ENCODE measurements around the gene ABHD8.

The ABHD8 gene

DNA sequence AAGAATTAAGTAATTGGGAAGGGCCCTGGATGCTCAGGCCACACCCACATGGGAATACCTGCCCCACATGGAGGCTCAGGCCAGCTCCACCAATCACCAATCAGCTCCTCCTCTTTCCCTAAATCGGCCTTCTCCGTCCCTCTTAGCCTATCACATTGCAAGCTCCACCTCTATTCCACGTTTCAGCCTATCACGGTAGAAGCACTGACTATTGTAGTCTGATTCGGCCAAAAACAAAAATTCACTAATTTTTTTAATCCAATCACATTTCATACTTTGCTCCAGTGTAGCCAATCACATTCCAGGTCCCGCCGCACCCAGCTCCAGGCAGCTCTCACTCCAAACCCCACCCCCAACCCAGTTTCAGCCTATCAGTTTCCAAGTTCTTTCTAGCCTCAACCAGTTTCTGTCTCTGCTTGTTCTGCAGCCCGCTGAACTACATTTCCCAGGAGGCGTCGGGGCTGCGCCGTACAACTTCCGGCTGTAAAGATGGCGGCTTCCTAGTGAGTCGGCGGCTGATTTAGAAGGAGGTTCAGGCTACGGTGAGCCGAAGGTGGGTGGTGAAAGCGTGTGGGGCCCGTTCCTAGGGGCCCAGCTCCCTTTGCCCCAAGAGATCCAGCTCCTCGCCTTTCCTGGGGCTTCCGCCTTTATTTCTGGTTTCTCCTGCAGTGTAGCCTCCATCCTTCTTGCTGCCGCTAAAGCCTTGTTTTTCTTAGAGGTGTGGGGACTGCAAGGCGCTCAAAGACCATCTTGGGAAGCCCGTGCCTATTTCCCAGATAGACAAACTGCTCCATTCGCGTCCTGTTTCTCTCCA is 36.0 kb downstream of the ABHD8 start, which contains the start of gene BABAM1:
TSS of gene BABAM1 (plus strand) at position 469 of the 814 bp plus-strand sequence. CDS start 1,364 bp downstream, outside the sequence.
- peak; percentile 98 for TF ChIP-seq YY1 (IDR thresholded peaks at IDR 0.05; ENCODE audit: low read depth)
- TF ChIP-seq EGR1 (IDR thresholded peaks at IDR 0.05): peak; percentile 44; the same call in 1 of the 2 replicates
- 0 out of 2 replicates have a peak, but pooled peaks have one; percentile 28 for TF ChIP-seq NFIC (IDR thresholded peaks at IDR 0.05)
- TF ChIP-seq EP300 (IDR thresholded peaks at IDR 0.05; ENCODE audit: borderline replicate concordance): peak; percentile 32; the same call in 1 of the 2 replicates
- no peak for TF ChIP-seq CEBPB (IDR thresholded peaks at IDR 0.05)
- 0 out of 2 replicates have a peak, but pooled peaks have one; percentile 10 for TF ChIP-seq USF1 (IDR thresholded peaks at IDR 0.05)
- TF ChIP-seq ZBTB7A (IDR thresholded peaks at IDR 0.05; ENCODE audit: low read depth): no peak
- no peak for TF ChIP-seq RAD21 (IDR thresholded peaks at IDR 0.05; ENCODE audit: low read depth)
- TF ChIP-seq TAF1 (IDR thresholded peaks at IDR 0.05; ENCODE audit: low read depth): peak; percentile 96
- TF ChIP-seq TEAD4 (IDR thresholded peaks at IDR 0.05): no peak
- peak; percentile 69; the same call in 1 of the 2 replicates for TF ChIP-seq CREB1 (IDR thresholded peaks at IDR 0.05; ENCODE audit: low read depth)
- TF ChIP-seq TCF12 (IDR thresholded peaks at IDR 0.05; ENCODE audit: low read depth): peak; percentile 75
- TF ChIP-seq, protein P1, sequence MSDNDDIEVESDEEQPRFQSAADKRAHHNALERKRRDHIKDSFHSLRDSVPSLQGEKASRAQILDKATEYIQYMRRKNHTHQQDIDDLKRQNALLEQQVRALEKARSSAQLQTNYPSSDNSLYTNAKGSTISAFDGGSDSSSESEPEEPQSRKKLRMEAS (IDR thresholded peaks at IDR 0.05): no peak
- 0 out of 2 replicates have a peak, but pooled peaks have one; percentile 26 for TF ChIP-seq REST (IDR thresholded peaks at IDR 0.05; ENCODE audit: low read depth)
- peak; percentile 81; the same call in 1 of the 2 replicates for TF ChIP-seq FOXM1 (IDR thresholded peaks at IDR 0.05; ENCODE audit: borderline replicate concordance, low read depth)

DNA sequence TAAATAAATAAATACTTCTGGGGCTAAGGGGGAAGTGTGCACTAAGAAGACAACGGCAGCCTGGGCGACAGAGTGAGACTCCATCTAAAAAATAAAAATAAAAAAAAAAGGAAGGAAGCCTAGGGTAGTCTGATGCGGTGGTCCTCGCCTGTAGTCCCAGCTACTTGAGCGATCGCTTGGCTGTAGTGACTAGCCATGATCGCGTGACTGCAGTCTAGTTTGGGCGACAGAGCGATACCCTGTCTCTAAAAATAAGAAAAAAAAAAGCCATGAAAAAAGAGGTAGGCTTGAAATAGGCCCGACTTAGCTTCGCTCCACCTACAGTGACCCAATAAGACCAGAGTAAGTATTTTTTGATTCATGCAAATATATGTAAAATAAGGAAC is 36.6 kb downstream of the ABHD8 start:
- no peak for TF ChIP-seq EP300 (IDR thresholded peaks at IDR 0.05; ENCODE audit: borderline replicate concordance)
- TF ChIP-seq, protein P1 (IDR thresholded peaks at IDR 0.05): no peak
- TF ChIP-seq TEAD4 (IDR thresholded peaks at IDR 0.05): no peak
- no peak for TF ChIP-seq NFIC (IDR thresholded peaks at IDR 0.05)
- TF ChIP-seq EGR1 (IDR thresholded peaks at IDR 0.05): no peak
- no peak for TF ChIP-seq TCF12 (IDR thresholded peaks at IDR 0.05; ENCODE audit: low read depth)
- no peak for TF ChIP-seq RAD21 (IDR thresholded peaks at IDR 0.05; ENCODE audit: low read depth)
- TF ChIP-seq REST (IDR thresholded peaks at IDR 0.05; ENCODE audit: low read depth): no peak
- TF ChIP-seq USF1 (IDR thresholded peaks at IDR 0.05): no peak
- no peak for TF ChIP-seq ZBTB7A (IDR thresholded peaks at IDR 0.05; ENCODE audit: low read depth)
- TF ChIP-seq CREB1 (IDR thresholded peaks at IDR 0.05; ENCODE audit: low read depth): no peak
- TF ChIP-seq CEBPB (IDR thresholded peaks at IDR 0.05): no peak
- TF ChIP-seq YY1 (IDR thresholded peaks at IDR 0.05; ENCODE audit: low read depth): no peak
- no peak for TF ChIP-seq TAF1 (IDR thresholded peaks at IDR 0.05; ENCODE audit: low read depth)
- no peak for TF ChIP-seq FOXM1 (IDR thresholded peaks at IDR 0.05; ENCODE audit: borderline replicate concordance, low read depth)

- TF ChIP-seq CREB1 (IDR thresholded peaks at IDR 0.05; ENCODE audit: low read depth): no peak
- no peak for TF ChIP-seq RAD21 (IDR thresholded peaks at IDR 0.05; ENCODE audit: low read depth)
- TF ChIP-seq YY1 (IDR thresholded peaks at IDR 0.05; ENCODE audit: low read depth): no peak
- no peak for TF ChIP-seq TCF12 (IDR thresholded peaks at IDR 0.05; ENCODE audit: low read depth)
- TF ChIP-seq ZBTB7A (IDR thresholded peaks at IDR 0.05; ENCODE audit: low read depth): no peak
- TF ChIP-seq CEBPB (IDR thresholded peaks at IDR 0.05): no peak
- no peak for TF ChIP-seq FOXM1 (IDR thresholded peaks at IDR 0.05; ENCODE audit: borderline replicate concordance, low read depth)
- TF ChIP-seq EP300 (IDR thresholded peaks at IDR 0.05; ENCODE audit: borderline replicate concordance): no peak
- TF ChIP-seq, protein P1 (IDR thresholded peaks at IDR 0.05): no peak
- no peak for TF ChIP-seq REST (IDR thresholded peaks at IDR 0.05; ENCODE audit: low read depth)
- TF ChIP-seq EGR1 (IDR thresholded peaks at IDR 0.05): no peak
- TF ChIP-seq TEAD4 (IDR thresholded peaks at IDR 0.05): no peak
- TF ChIP-seq USF1 (IDR thresholded peaks at IDR 0.05): no peak
These were observed 37.2 kb downstream of the ABHD8 start for GRCh38 chr19:17266026-17266425.
